ENCODE data around the gene ABCA5. TPM values are rescaled to one million over a fixed set of nuclear protein-coding genes. Genes with fewer than 3 reads are reported as not detected.
A peak's percentile ranks its signal among the peaks of the same experiment; 100 is the strongest.

The ABCA5 gene
- total RNA-seq, 1 experiment from 2014 or later, result 4.5 TPM

DNA sequence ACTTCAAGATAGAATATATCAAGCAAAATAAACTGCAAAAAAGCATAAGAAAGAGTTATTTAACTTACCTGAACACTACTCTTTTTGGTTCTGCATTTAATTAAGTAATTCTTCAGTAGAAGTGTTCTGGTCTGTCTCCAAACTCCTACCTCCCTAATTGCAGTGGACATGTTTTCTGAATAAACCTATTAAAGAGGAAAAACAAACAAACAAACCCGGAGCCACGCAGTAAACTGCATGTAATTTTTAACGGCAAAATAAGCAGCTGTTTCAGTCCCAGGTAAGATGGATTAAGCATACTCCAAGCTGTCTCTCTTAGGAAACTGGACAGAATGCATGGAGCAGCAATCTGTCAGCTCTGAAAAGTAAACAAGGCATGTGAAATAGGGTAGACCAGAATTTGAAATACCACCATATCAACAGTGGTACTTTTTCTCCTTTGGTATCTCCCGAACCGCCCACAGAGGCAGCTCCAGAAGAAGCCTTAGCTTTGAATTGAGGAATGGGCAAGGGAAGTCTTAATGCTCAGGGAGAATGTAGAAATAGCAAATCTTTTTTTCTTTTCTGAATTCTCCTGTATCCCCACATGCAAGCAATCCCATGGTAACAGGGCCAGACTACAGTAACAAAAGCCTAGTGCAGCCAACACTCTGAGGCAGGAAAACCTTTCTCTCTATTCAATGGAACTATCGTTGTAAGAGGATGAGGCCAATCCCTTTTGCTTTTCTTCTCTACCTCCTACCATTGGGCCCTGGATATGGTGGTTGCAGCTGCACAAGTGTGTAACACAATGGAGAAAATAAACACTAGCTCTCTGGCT, 12.5 kb downstream of the ABCA5 start:
- TF ChIP-seq CTCF (conservative IDR thresholded peaks at IDR 0.05), result no peak
- no peak overlapping the region for H2BK120ac ChIP-seq (ENCODE audit: low read depth, low read length, poor library complexity, severe bottlenecking)
- H2BK5ac ChIP-seq (ENCODE audit: insufficient read length, low read length), result no peak overlapping the region
- no peak overlapping the region for H3K18ac ChIP-seq (ENCODE audit: insufficient read length, low read depth, low read length)
- H3K27me3 ChIP-seq (ENCODE audit: insufficient read depth, low read length), result no peaks in the 10 kb centered on the region
- no CpG with 5 or more reads among the region's 6 CpGs for WGBS (ENCODE audit: extremely low coverage, insufficient read length, low lambda C conversion rate)
- no peak overlapping the region; the same call in 1 of the 2 replicates for H3K14ac ChIP-seq (ENCODE audit: insufficient read depth, low read length)
- H2BK12ac ChIP-seq (ENCODE audit: insufficient read length, low read depth, low read length), result no peak overlapping the region
- H3K4ac ChIP-seq (ENCODE audit: low read depth, low read length), result no peak overlapping the region
- no peaks in the 10 kb centered on the region for H3K79me1 ChIP-seq (ENCODE audit: insufficient read depth, low read depth, low read length, poor library complexity, severe bottlenecking)
- no peak overlapping the region for H3K23ac ChIP-seq (ENCODE audit: insufficient read length, low read depth, low read length)
- H3K56ac ChIP-seq (ENCODE audit: insufficient read length, low read depth, low read length), result no peak overlapping the region
- H3T11ph ChIP-seq (ENCODE audit: low read length), result no peak overlapping the region
- no peaks in the 10 kb centered on the region for H3K23me2 ChIP-seq (ENCODE audit: insufficient read length, low read depth, low read length, poor library complexity, severe bottlenecking)
- no peak overlapping the region for H3K4me2 ChIP-seq (ENCODE audit: insufficient read depth, insufficient read length, low read length)
- no peak overlapping the region for H4K5ac ChIP-seq (ENCODE audit: insufficient read length, low read depth, low read length)
- H4K20me1 ChIP-seq (ENCODE audit: control insufficient read depth, insufficient read depth, insufficient read length), result no peaks in the 10 kb centered on the region
- no peak overlapping the region for H2BK15ac ChIP-seq (ENCODE audit: low read depth, low read length)
- no peaks in the 10 kb centered on the region for H3K79me2 ChIP-seq (ENCODE audit: insufficient read depth, low read length)
- no peak overlapping the region for H4K8ac ChIP-seq (replicated peaks; ENCODE audit: insufficient read length, low read depth, low read length)
- no peak for DNase-seq
- H3K27ac Mint-ChIP-seq, result peak overlapping the region in 2 of 3 experiments; percentile 21 to 64; a peak in 4 of 7 replicates
- H3K36me3 Mint-ChIP-seq (ENCODE audit: insufficient read depth in 1 of 3, low read depth in 3 of 3), result no peaks in the 10 kb centered on the region
- no peaks in the 10 kb centered on the region for H3K4me1 ChIP-seq (ENCODE audit: insufficient read depth, low read length)
- peaks cover 23 to 24% of the 10 kb centered on the region in 2 experiments for H3K4me1 Mint-ChIP-seq
- peak overlapping the region; percentile 52 for H2AFZ ChIP-seq (ENCODE audit: low read length)
- H3K9me3 ChIP-seq (ENCODE audit: control insufficient read depth, low read depth, low read length), result no peaks in the 10 kb centered on the region
- H4K91ac ChIP-seq (ENCODE audit: insufficient read length, low read depth, low read length), result no peak overlapping the region
- no peak overlapping the region for H2BK20ac ChIP-seq (ENCODE audit: low read depth, low read length, poor library complexity, severe bottlenecking)
- H2AK5ac ChIP-seq (ENCODE audit: insufficient read length, low read length), result no peak overlapping the region
- H3K9me3 Mint-ChIP-seq, result peaks cover 0 to 3% of the 10 kb centered on the region in 2 experiments; a peak in 1 of 5 replicates
- H3K4me3 Mint-ChIP-seq, result no peak overlapping the region
- H3K27ac ChIP-seq (ENCODE audit: insufficient read length, low read depth, low read length), result no peak overlapping the region
- H3K27me3 Mint-ChIP-seq (ENCODE audit: low read depth), result no peaks in the 10 kb centered on the region; the same call in 1 of the 2 replicates
- H3K9ac ChIP-seq (ENCODE audit: extremely low read depth, insufficient read length, low read length), result no peak overlapping the region

Measured in H9 (cell line).